ENCODE results near the gene C1orf167. TPM values are rescaled to one million over a fixed set of nuclear protein-coding genes. Genes with fewer than 3 reads are reported as not detected.
A peak's percentile ranks its signal among the peaks of the same experiment; 100 is the strongest.

The C1orf167 gene
- total and polyA plus RNA-seq, 2 donors (not counting 1 experiment from before 2014, with no cell fraction given) = not detected

DNA sequence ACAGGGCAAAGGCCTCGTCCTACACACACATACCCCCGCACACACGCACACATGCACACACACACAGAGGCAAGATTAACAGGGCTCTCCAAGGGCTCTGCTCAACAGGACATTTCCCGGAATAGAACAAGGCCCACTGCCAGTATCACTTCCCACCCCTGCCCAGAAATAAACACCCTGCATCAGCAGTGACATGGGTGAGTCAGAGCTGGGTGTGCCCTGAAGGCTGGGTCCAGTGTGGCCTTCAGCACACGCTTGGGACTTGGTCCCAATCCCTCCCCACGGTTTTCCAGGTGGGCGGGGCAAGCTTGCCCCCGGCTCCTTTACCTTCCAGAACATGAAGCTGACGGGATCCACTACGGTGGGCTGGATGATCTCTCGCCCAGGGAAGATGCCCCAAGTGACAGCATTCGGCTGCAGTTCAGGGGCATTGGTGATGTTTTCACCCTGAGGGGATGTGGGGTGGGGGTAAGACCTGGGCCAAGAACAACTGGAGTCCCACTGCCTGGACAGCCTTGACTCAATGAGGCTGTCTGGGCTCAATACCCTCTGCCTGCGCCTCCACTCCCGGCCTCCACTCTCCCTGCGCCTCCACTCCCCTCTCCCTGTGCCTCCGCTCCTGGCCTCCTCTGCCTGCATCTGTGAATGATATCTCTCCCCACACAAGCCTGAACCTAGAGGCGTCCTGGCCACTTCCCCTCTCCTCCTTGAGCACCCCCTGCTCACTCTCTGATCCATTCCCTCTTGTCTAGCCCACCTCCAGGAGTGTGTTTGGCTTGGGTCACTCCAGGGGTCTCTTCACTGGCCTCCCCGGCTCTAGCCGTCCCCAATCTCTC, 29.1 kb downstream of the C1orf167 start:
- CTCF ChIA-PET = no interaction called here
- Mint-ChIP-seq H3K9me3 (ENCODE audit: insufficient read depth) (no peaks in the 10 kb centered on the region), H3K4me3 (no peak overlapping the region), H3K27me3 (no peaks in the 10 kb centered on the region), H3K27ac (peak overlapping the region; percentile 75), H3K4me1 (peaks cover 20% of the 10 kb centered on the region)
- Histone ChIP-seq H3K4me3 (ENCODE audit: control extremely low read depth in 1 of 5, extremely low read depth in 1 of 5, insufficient read depth in 1 of 5, low read depth in 2 of 5, low read length in 4 of 5) (no peak overlapping the region), H3K79me2 (ENCODE audit: control insufficient read depth, insufficient read depth, low read length) (peaks cover 13% of the 10 kb centered on the region), H3K9ac (ENCODE audit: low read length) (no peak overlapping the region), H3K4me1 (ENCODE audit: control insufficient read depth in 2 of 2, insufficient read depth in 2 of 2, low read length in 2 of 2) (peaks cover 2 to 11% of the 10 kb centered on the region in 2 donors), H3K4me2 (replicated peaks; ENCODE audit: low read depth, low read length, poor library complexity, severe bottlenecking) (no peak overlapping the region), H3K9me3 (ENCODE audit: control extremely low read depth in 1 of 3, control insufficient read depth in 2 of 3, insufficient read depth in 1 of 3, low read length in 2 of 3) (no peaks in the 10 kb centered on the region), H3K36me3 (replicated peaks in 1 of 2; ENCODE audit: control extremely low read depth in 1 of 2, control insufficient read depth in 1 of 2, extremely low read depth in 1 of 2, insufficient read depth in 2 of 2, low read length in 1 of 2) (peaks cover 0 to 62% of the 10 kb centered on the region in 2 experiments), H2AFZ (ENCODE audit: insufficient read depth, low read depth, low read length, poor library complexity, severe bottlenecking) (no peak overlapping the region), H4K20me1 (ENCODE audit: control insufficient read depth, insufficient read depth, low read length, poor library complexity, severe bottlenecking) (peaks cover 4% of the 10 kb centered on the region), H3K27me3 (replicated peaks in 1 of 4; ENCODE audit: control extremely low read depth in 1 of 4, control insufficient read depth in 3 of 4, insufficient read depth in 4 of 4, low read length in 3 of 4) (no peaks in the 10 kb centered on the region), H3K27ac (ENCODE audit: low read length in 2 of 2) (peak overlapping the region; percentile 12 to 23)
- TF ChIP-seq CTCF (IDR thresholded peaks at IDR 0.05) (no peak), EZH2 (IDR thresholded peaks at IDR 0.05; ENCODE audit: borderline replicate concordance, insufficient read depth, low read depth, low read length, poor library complexity, severe bottlenecking) (no peak)
- ATAC-seq (ENCODE audit: low read depth) (peak; percentile 54), DNase-seq (no peak)
- WGBS (ENCODE audit: insufficient coverage) = 94% methylated on average over 16 of the region's 19 CpGs
- POLR2A ChIA-PET = interaction anchor here (0.8 kb wide), 1 partner anchor 24 kb away, joined by 7 read pairs; no protein-coding TSS in a partner anchor
- intact Hi-C loops (cut with micrococcal nuclease) = no loop called here

GRCh38 chr1:11792106-11792505, 30.1 kb downstream of the C1orf167 start:
- Histone ChIP-seq H4K20me1 (ENCODE audit: control insufficient read depth, insufficient read depth, low read length, poor library complexity, severe bottlenecking) (peaks cover 8% of the 10 kb centered on the region), H3K27me3 (replicated peaks in 1 of 4; ENCODE audit: control extremely low read depth in 1 of 4, control insufficient read depth in 3 of 4, insufficient read depth in 4 of 4, low read length in 3 of 4) (no peaks in the 10 kb centered on the region), H3K4me3 (ENCODE audit: control extremely low read depth in 1 of 5, extremely low read depth in 1 of 5, insufficient read depth in 1 of 5, low read depth in 2 of 5, low read length in 4 of 5) (no peak overlapping the region), H2AFZ (ENCODE audit: insufficient read depth, low read depth, low read length, poor library complexity, severe bottlenecking) (no peak overlapping the region), H3K9me3 (ENCODE audit: control extremely low read depth in 1 of 3, control insufficient read depth in 2 of 3, insufficient read depth in 1 of 3, low read length in 2 of 3) (no peaks in the 10 kb centered on the region), H3K9ac (ENCODE audit: low read length) (no peak overlapping the region), H3K4me2 (replicated peaks; ENCODE audit: low read depth, low read length, poor library complexity, severe bottlenecking) (no peak overlapping the region), H3K4me1 (ENCODE audit: control insufficient read depth in 2 of 2, insufficient read depth in 2 of 2, low read length in 2 of 2) (peaks cover 0 to 8% of the 10 kb centered on the region in 2 donors), H3K79me2 (ENCODE audit: control insufficient read depth, insufficient read depth, low read length) (peaks cover 18% of the 10 kb centered on the region), H3K27ac (ENCODE audit: low read length in 2 of 2) (peak overlapping the region in 1 of 2 donors; percentile 23), H3K36me3 (replicated peaks in 1 of 2; ENCODE audit: control extremely low read depth in 1 of 2, control insufficient read depth in 1 of 2, extremely low read depth in 1 of 2, insufficient read depth in 2 of 2, low read length in 1 of 2) (peaks cover 0 to 67% of the 10 kb centered on the region in 2 experiments)
- ATAC-seq (ENCODE audit: low read depth) = no peak
- intact Hi-C loops (cut with micrococcal nuclease) = no loop called here
- CTCF ChIA-PET = interaction anchor here (0.9 kb wide), 1 partner anchor 16 kb away, joined by 3 read pairs; no protein-coding TSS in a partner anchor
- POLR2A ChIA-PET = no interaction called here
- no peak for DNase-seq
- no peak overlapping the region for H3K4me3 Mint-ChIP-seq
- H3K4me1 Mint-ChIP-seq = peaks cover 13% of the 10 kb centered on the region
- peak overlapping the region; percentile 75 for H3K27ac Mint-ChIP-seq
- H3K9me3 Mint-ChIP-seq (ENCODE audit: insufficient read depth) = no peaks in the 10 kb centered on the region
- TF ChIP-seq CTCF (IDR thresholded peaks at IDR 0.05) (no peak), EZH2 (IDR thresholded peaks at IDR 0.05; ENCODE audit: borderline replicate concordance, insufficient read depth, low read depth, low read length, poor library complexity, severe bottlenecking) (no peak)
- H3K27me3 Mint-ChIP-seq = no peaks in the 10 kb centered on the region
- 98% methylated on average over 11 of the region's 11 CpGs for WGBS (ENCODE audit: insufficient coverage)
